Fibroblast of the aortic adventitia (primary cell): ENCODE measurements around the gene MTOR. TPM values are rescaled to one million over a fixed set of nuclear protein-coding genes. Genes with fewer than 3 reads are reported as not detected.

ENCODE experiments used
- DNase-seq: peaks from one replicate; pipeline ENCODE4 v3.0.0-alpha.2; 2010; ENCODE audit warnings: low read depth
- H3K4me3 ChIP-seq: 2 replicates; pipeline ENCODE4 v1.5.1; 2011; ENCODE audit warnings: low read depth, mild to moderate bottlenecking, control low read depth, low read length, moderate library complexity
- CTCF ChIP-seq: IDR thresholded peaks from 2 replicates; pipeline ENCODE4 v1.5.1; 2011; ENCODE audit warnings: mild to moderate bottlenecking, low read length, control low read depth, inconsistent platforms; ENCODE audit not compliant: insufficient read depth
- small RNA-seq: library from RNA; depleted of rRNA; stranded (forward); fragments of <200 nt; gene quantifications from one replicate; pipeline ENCODE3, GENCODE V24; 2012
- total RNA-seq: library from RNA; depleted of rRNA; stranded (reverse); fragments of >200 nt; gene quantifications from 2 replicates; pipeline ENCODE4 v1.2.3, GENCODE V29; 2012; ENCODE audit warnings: low replicate concordance

MTOR gene
- total RNA-seq, 1 donor: 36.3 TPM

- no peak for DNase-seq
- TF ChIP-seq CTCF: no peak
- no peak overlapping the region for H3K4me3 ChIP-seq
Measured at GRCh38 chr1:11057477-11057876, 204.9 kb downstream of the MTOR start.

Small RNAs within 50 kb of the gene (small RNA-seq; reads per million reads assigned to genes)
- not detected for gene RNU6-291P
- gene RNU6-537P: not detected
- not detected for gene RPL39P6

Other genes starting within 250 kb of the MTOR start
- gene TARDBP, start 249.9 kb downstream of the MTOR start, total RNA-seq: 66.1 and 161 TPM in 2 replicates
- gene MASP2, start 215.3 kb downstream of the MTOR start, total RNA-seq: not detected in 2 replicates
- gene SRM, start 202.5 kb downstream of the MTOR start, total RNA-seq: 9.1 and 42.7 TPM in 2 replicates
- 63.6 and 64.6 TPM in 2 replicates for gene EXOSC10, start 162.7 kb downstream of the MTOR start, total RNA-seq
- under 0.01 and 0.65 TPM in 2 replicates for gene ANGPTL7, start 73.2 kb downstream of the MTOR start, total RNA-seq
- gene UBIAD1, start 10.6 kb upstream of the MTOR start, total RNA-seq: 2.6 and 11.7 TPM in 2 replicates
- not detected in 2 replicates for gene DISP3, start 216.6 kb upstream of the MTOR start, total RNA-seq